A673 (cell line): Measurements from ENCODE around the gene FDX2. TPM values are rescaled to one million over a fixed set of nuclear protein-coding genes. Genes with fewer than 3 reads are reported as not detected.

Experiments
- BruUV-seq: library from RNA; stranded (reverse); fragments of 400-500 nt; replicated peaks from 2 replicates; lab custom pipeline; 2021; lab: Mats Ljungman, UMichigan
- CTCF ChIA-PET: fragments of 300-600 bp; sonication (Branson Sonifier 250); formaldehyde crosslinking; loops from one replicate; lab custom pipeline; 2022; ENCODE audit warnings: antibody characterized with exemption; lab: Charles Lee
- POLR2A ChIA-PET: fragments of 300-600 bp; sonication (Branson Sonifier 250); formaldehyde crosslinking; loops from one replicate; lab custom pipeline; 2022; ENCODE audit warnings: antibody characterized with exemption; ENCODE audit not compliant: low non-redundant PET; lab: Charles Lee
- DNase-seq: peaks from one replicate; pipeline ENCODE4 v3.0.0-alpha.2; 2015; ENCODE audit warnings: low spot score
- H3K27ac ChIP-seq: fragments of 200-600 bp; sonication (generic); 2 replicates; pipeline ENCODE4 v1.5.1; 2016; ENCODE audit warnings: mixed run types, low read depth, mild to moderate bottlenecking, mixed read lengths, antibody characterized with exemption, low read length; ENCODE audit not compliant: poor library complexity, severe bottlenecking
- H3K27me3 ChIP-seq: fragments of 200-600 bp; sonication (generic); replicated peaks from 2 replicates; pipeline ENCODE4 v1.6.1; 2017; ENCODE audit warnings: mixed run types, low read depth, mild to moderate bottlenecking, mixed read lengths, antibody characterized with exemption, low read length; ENCODE audit not compliant: insufficient read depth, poor library complexity
- H3K36me3 ChIP-seq: fragments of 200-600 bp; sonication (generic); 2 replicates; pipeline ENCODE4 v1.6.1; 2016; ENCODE audit warnings: mixed run types, mild to moderate bottlenecking, mixed read lengths, antibody characterized with exemption, low read length; ENCODE audit not compliant: insufficient read depth, poor library complexity, severe bottlenecking
- H3K4me1 ChIP-seq: fragments of 200-600 bp; sonication (generic); 2 replicates; pipeline ENCODE4 v1.6.1; 2017; ENCODE audit warnings: mixed run types, mild to moderate bottlenecking, mixed read lengths, antibody characterized with exemption, low read length; ENCODE audit not compliant: insufficient read depth, poor library complexity, severe bottlenecking
- H3K4me3 ChIP-seq: fragments of 200-600 bp; sonication (generic); 2 replicates; pipeline ENCODE4 v1.5.1; 2016; ENCODE audit warnings: low read depth, mixed run types, mild to moderate bottlenecking, mixed read lengths, low read length; ENCODE audit not compliant: poor library complexity, severe bottlenecking
- H3K9me3 ChIP-seq: fragments of 200-600 bp; sonication (generic); 2 replicates; pipeline ENCODE4 v1.6.1; 2016; ENCODE audit warnings: mixed run types, low read depth, mild to moderate bottlenecking, mixed read lengths, antibody characterized with exemption, low read length; ENCODE audit not compliant: poor library complexity, severe bottlenecking
- CTCF ChIP-seq: fragments of 300-800, 200-600 bp; sonication (generic); conservative IDR thresholded peaks from 2 replicates; pipeline ENCODE4 v1.5.1; 2017; ENCODE audit warnings: low read depth, mild to moderate bottlenecking, antibody characterized with exemption, low read length, moderate library complexity, mixed read lengths
- EZH2 ChIP-seq: fragments of 200-600 bp; sonication (generic); IDR thresholded peaks from 2 replicates; pipeline ENCODE4 v1.6.1; 2017; ENCODE audit warnings: borderline replicate concordance, low read depth, mild to moderate bottlenecking, mixed read lengths, antibody characterized with exemption, low read length; ENCODE audit not compliant: poor library complexity, severe bottlenecking
- intact Hi-C: fragments of 100-400 bp; cut with micrococcal nuclease; formaldehyde crosslinking; loops from one replicate; pipeline ENCODE4 v1.10.0; 2022; ENCODE audit not compliant: unreplicated experiment
- total RNA-seq: library from RNA; stranded (reverse); gene quantifications from 2 replicates; pipeline ENCODE4 v1.2.3, GENCODE V29; 2021

Gene FDX2
- total RNA-seq, 1 experiment from 2014 or later, result 29.9 TPM

- intact Hi-C loops, result loop anchor here (2.0 kb wide), 1 partner anchor 44 kb away; the partner anchor contains the start of gene ICAM5
- CTCF ChIA-PET, result interaction anchor here (0.6 to 0.8 kb wide), 2 partner anchors 71 to 324 kb away, joined by 7 to 9 read pairs; no protein-coding TSS in a partner anchor
- POLR2A ChIA-PET, result interaction anchor here (0.6 to 0.7 kb wide), 2 partner anchors 27 to 320 kb away, joined by 3 to 10 read pairs; no protein-coding TSS in a partner anchor
Observed at GRCh38 chr19:10332965-10333757, 17.3 kb upstream of the FDX2 start, which contains the start of gene RAVER1. Gene RAVER1 (minus strand): TSS chr19:10333529. CDS start chr19:10333507, 22 bp downstream.

GRCh38 chr19:10332158-10332964, 16.5 kb upstream of the FDX2 start:
- no peak for TF ChIP-seq CTCF
- TF ChIP-seq EZH2, result no peak
- BruUV-seq, result TSS peak; percentile 61
- CTCF ChIA-PET, result no interaction called here
- H3K4me1 ChIP-seq, result peaks cover 28% of the 10 kb centered on the region
- H3K4me3 ChIP-seq, result peak overlapping the region; percentile 85
- intact Hi-C loops, result loop anchor here (2.0 kb wide), 1 partner anchor 44 kb away; the partner anchor contains the start of gene ICAM5
- H3K27me3 ChIP-seq, result no peaks in the 10 kb centered on the region
- no peaks in the 10 kb centered on the region for H3K9me3 ChIP-seq
- DNase-seq, result peak; percentile 34
- H3K27ac ChIP-seq, result peak overlapping the region; percentile 99
- POLR2A ChIA-PET, result no interaction called here
- H3K36me3 ChIP-seq, result peaks cover 39% of the 10 kb centered on the region

More at GRCh38 chr19:10332965-10333757, 17.3 kb upstream of the FDX2 start, which contains the start of gene RAVER1:
- Histone ChIP-seq H3K4me1 (peaks cover 28% of the 10 kb centered on the region), H3K4me3 (peak within 1 kb of the TSS; percentile 85), H3K27ac (peak within 1 kb of the TSS; percentile 99), H3K9me3 (no peaks in the 10 kb centered on the region), H3K36me3 (peaks cover 31% of the 10 kb centered on the region), H3K27me3 (no peaks in the 10 kb centered on the region)
- TF ChIP-seq EZH2, result no peak
- no TSS peak for BruUV-seq
- DNase-seq, result peak; percentile 98

GRCh38 chr19:10329555-10329954, 13.7 kb upstream of the FDX2 start:
- POLR2A ChIA-PET, result no interaction called here
- CTCF ChIA-PET, result no interaction called here
- H3K9me3 ChIP-seq, result no peaks in the 10 kb centered on the region
- peaks cover 64% of the 10 kb centered on the region for H3K36me3 ChIP-seq
- no peaks in the 10 kb centered on the region for H3K27me3 ChIP-seq
- no peak for DNase-seq
- no TSS peak for BruUV-seq
- no peak overlapping the region for H3K27ac ChIP-seq
- intact Hi-C loops, result no loop called here
- H3K4me3 ChIP-seq, result no peak overlapping the region
- TF ChIP-seq CTCF (no peak), EZH2 (no peak)
- H3K4me1 ChIP-seq, result peaks cover 12% of the 10 kb centered on the region
